ENCODE data around the gene TSPAN16. TPM values are rescaled to one million over a fixed set of nuclear protein-coding genes. Genes with fewer than 3 reads are reported as not detected.

TSPAN16 gene
- total and polyA plus RNA-seq, 2 donors (not counting 3 experiments of a cell fraction or from before 2014, with no cell fraction given): not detected

- TF ChIP-seq GATA2 (IDR thresholded peaks at IDR 0.05; ENCODE audit: insufficient read depth, insufficient read length, low read depth, low read length): no peak
- no peak for TF ChIP-seq POLR2A (IDR thresholded peaks at IDR 0.05; ENCODE audit: low read depth, low read length)
- TF ChIP-seq FOS (IDR thresholded peaks at IDR 0.05; ENCODE audit: borderline replicate concordance, insufficient read depth, low read length): no peak
- TF ChIP-seq JUN (IDR thresholded peaks at IDR 0.05; ENCODE audit: borderline replicate concordance, insufficient read depth, insufficient read length, low read depth): no peak
- Histone ChIP-seq H3K4me1 (ENCODE audit: control insufficient read depth, extremely low read depth, insufficient read depth, low read length) (peaks cover 7% of the 10 kb centered on the region), H3K9ac (replicated peaks; ENCODE audit: extremely low read depth, insufficient read depth, low read length) (no peak overlapping the region), H3K4me2 (ENCODE audit: insufficient read depth, low read length) (no peak overlapping the region), H3K36me3 (ENCODE audit: control insufficient read depth in 2 of 2, extremely low read depth in 1 of 2, insufficient read depth in 2 of 2, low read length in 2 of 2) (no peaks in the 10 kb centered on the region), H3K9me1 (replicated peaks; ENCODE audit: control insufficient read depth, extremely low read depth, insufficient read depth, low read length) (no peaks in the 10 kb centered on the region), H3K27me3 (ENCODE audit: control insufficient read depth in 2 of 2, insufficient read depth in 2 of 2, low read length in 2 of 2) (no peaks in the 10 kb centered on the region), H3K4me3 (replicated peaks in 1 of 3; ENCODE audit: insufficient read depth in 1 of 3, low read depth in 1 of 3, low read length in 3 of 3) (no peak overlapping the region), H3K27ac (ENCODE audit: insufficient read depth, low read depth, low read length) (no peak overlapping the region), H2AFZ (ENCODE audit: low read depth, low read length) (no peak overlapping the region), H4K20me1 (replicated peaks; ENCODE audit: control insufficient read depth, extremely low read depth, insufficient read depth, low read length) (no peaks in the 10 kb centered on the region), H3K9me3 (replicated peaks; ENCODE audit: control insufficient read depth, insufficient read depth, low read length) (no peaks in the 10 kb centered on the region), H3K79me2 (ENCODE audit: control insufficient read depth, insufficient read depth, low read length) (no peaks in the 10 kb centered on the region)
- dilution Hi-C loops (cut with MboI; ENCODE audit: extremely low pct_ligation_motif_present, low sequenced_read_pairs) (no loop called here), intact Hi-C loops (cut with micrococcal nuclease) (no loop called here)
- FAIRE-seq (no peak), DNase-seq (ENCODE audit: low read depth, low spot score) (no peak)
- POLR2A ChIA-PET: no interaction called here
- CTCF ChIA-PET: interaction anchor here (0.6 to 4.1 kb wide), 4 partner anchors 8 to 35 kb away, joined by 3 to 23 read pairs (median 5); no protein-coding TSS in a partner anchor
- no TSS peak for BruUV-seq (replicated peaks)
Observed at GRCh38 chr19:11278670-11279069, 17.3 kb upstream of the TSPAN16 start.

- peak overlapping the region; percentile 17 for H2AFZ ChIP-seq (ENCODE audit: low read depth, low read length)
- H3K27ac ChIP-seq (ENCODE audit: insufficient read depth, low read depth, low read length): no peak overlapping the region
- BruUV-seq (replicated peaks): no TSS peak
- no peak overlapping the region for H3K9ac ChIP-seq (replicated peaks; ENCODE audit: extremely low read depth, insufficient read depth, low read length)
- dilution Hi-C loops (cut with MboI; ENCODE audit: extremely low pct_ligation_motif_present, low sequenced_read_pairs): no loop called here
- FAIRE-seq: peak; percentile 52
- no peaks in the 10 kb centered on the region for H3K27me3 ChIP-seq (ENCODE audit: control insufficient read depth in 2 of 2, insufficient read depth in 2 of 2, low read length in 2 of 2)
- intact Hi-C loops (cut with micrococcal nuclease): no loop called here
- peaks cover 7% of the 10 kb centered on the region for H3K4me1 ChIP-seq (ENCODE audit: control insufficient read depth, extremely low read depth, insufficient read depth, low read length)
- no peak for DNase-seq (ENCODE audit: low read depth, low spot score)
- H3K9me1 ChIP-seq (replicated peaks; ENCODE audit: control insufficient read depth, extremely low read depth, insufficient read depth, low read length): no peaks in the 10 kb centered on the region
- H3K9me3 ChIP-seq (replicated peaks; ENCODE audit: control insufficient read depth, insufficient read depth, low read length): no peaks in the 10 kb centered on the region
- TF ChIP-seq MAX (IDR thresholded peaks at IDR 0.05; ENCODE audit: insufficient read depth, insufficient read length) (no peak), MYC (IDR thresholded peaks at IDR 0.05; ENCODE audit: low read depth, low read length) (no peak), CTCF (IDR thresholded peaks at IDR 0.05; ENCODE audit: extremely low read depth in 1 of 2, insufficient read depth in 1 of 2, low read depth in 1 of 2, low read length in 2 of 2) (no peak), GATA2 (IDR thresholded peaks at IDR 0.05; ENCODE audit: insufficient read depth, insufficient read length, low read depth, low read length) (no peak), EZH2 (IDR thresholded peaks at IDR 0.05; ENCODE audit: borderline replicate concordance, low read depth, low read length, severe bottlenecking) (no peak), POLR2A (IDR thresholded peaks at IDR 0.05; ENCODE audit: low read depth, low read length) (no peak), FOS (IDR thresholded peaks at IDR 0.05; ENCODE audit: borderline replicate concordance, insufficient read depth, low read length) (no peak), JUN (IDR thresholded peaks at IDR 0.05; ENCODE audit: borderline replicate concordance, insufficient read depth, insufficient read length, low read depth) (no peak), POLR2AphosphoS5 (IDR thresholded peaks at IDR 0.05; ENCODE audit: insufficient read depth, low read depth, low read length) (no peak)
- H3K36me3 ChIP-seq (ENCODE audit: control insufficient read depth in 2 of 2, extremely low read depth in 1 of 2, insufficient read depth in 2 of 2, low read length in 2 of 2): no peaks in the 10 kb centered on the region
- no peak overlapping the region for H3K4me2 ChIP-seq (ENCODE audit: insufficient read depth, low read length)
- H4K20me1 ChIP-seq (replicated peaks; ENCODE audit: control insufficient read depth, extremely low read depth, insufficient read depth, low read length): no peaks in the 10 kb centered on the region
- no peaks in the 10 kb centered on the region for H3K79me2 ChIP-seq (ENCODE audit: control insufficient read depth, insufficient read depth, low read length)
- CTCF ChIA-PET: interaction anchor here (4.1 kb wide), 1 partner anchor 14 kb away, joined by 23 read pairs; no protein-coding TSS in a partner anchor
- POLR2A ChIA-PET: interaction anchor here (0.6 kb wide), 1 partner anchor 61 kb away, joined by 3 read pairs; no protein-coding TSS in a partner anchor
- H3K4me3 ChIP-seq (replicated peaks in 1 of 3; ENCODE audit: insufficient read depth in 1 of 3, low read depth in 1 of 3, low read length in 3 of 3): no peak overlapping the region
Observed at GRCh38 chr19:11279505-11280236, 16.3 kb upstream of the TSPAN16 start.
